Panc1 (cell line): ENCODE data around the gene PDE11A. TPM values are rescaled to one million over a fixed set of nuclear protein-coding genes. Genes with fewer than 3 reads are reported as not detected.

Experiments used
- ATAC-seq: fragments of 200-7000 bp; cut with Tn5 transposase; 2 replicates; pipeline ENCODE4 v1.9.1; 2020; ENCODE audit warnings: mild to moderate bottlenecking, moderate library complexity
- BruUV-seq: library from RNA; stranded (reverse); fragments of 400-500 nt; replicated peaks from 2 replicates; lab custom pipeline; 2021; lab: Mats Ljungman, UMichigan
- CTCF ChIA-PET: fragments of 300-600 bp; sonication (Branson Sonifier 250); formaldehyde crosslinking; loops from one replicate; lab custom pipeline; 2022; ENCODE audit warnings: antibody characterized with exemption; lab: Charles Lee
- POLR2A ChIA-PET: fragments of 300-600 bp; sonication (Branson Sonifier 250); formaldehyde crosslinking; loops from one replicate; lab custom pipeline; 2022; ENCODE audit warnings: antibody characterized with exemption; lab: Charles Lee
- DNase-seq: peaks from one replicate; pipeline ENCODE4 v3.0.0-alpha.2; 2010; ENCODE audit warnings: low read depth, low spot score
- H3K27ac ChIP-seq: 2 replicates; pipeline ENCODE4 v1.5.1; 2011; ENCODE audit warnings: mild to moderate bottlenecking, low read length, inconsistent platforms
- H3K27me3 ChIP-seq: fragments of 200-500 bp; sonication (Bioruptor generic); 2 replicates; pipeline ENCODE4 v1.6.0; 2014; ENCODE audit warnings: low read length, inconsistent platforms; ENCODE audit not compliant: control insufficient read depth, insufficient read depth
- H3K36me3 ChIP-seq: fragments of 200-500 bp; sonication (Bioruptor generic); 2 replicates; pipeline ENCODE4 v1.5.1; 2014; ENCODE audit warnings: inconsistent platforms, mild to moderate bottlenecking, low read length, moderate library complexity; ENCODE audit not compliant: control insufficient read depth, insufficient read depth
- H3K4me1 ChIP-seq: 2 replicates; pipeline ENCODE4 v1.5.1; 2011; ENCODE audit warnings: inconsistent platforms, mild to moderate bottlenecking, low read length, moderate library complexity; ENCODE audit not compliant: control insufficient read depth, insufficient read depth
- H3K4me3 ChIP-seq, 2 experiments: 2 replicates each; pipeline ENCODE4 v1.5.1; 2011 to 2012; ENCODE audit warnings: low read depth in 2 of 2, low read length in 2 of 2, mild to moderate bottlenecking in 2 of 2, inconsistent platforms in 1 of 2, moderate library complexity in 1 of 2
- H3K9me3 ChIP-seq: fragments of 200-500 bp; sonication (Bioruptor generic); 2 replicates; pipeline ENCODE4 v1.5.1; 2014; ENCODE audit warnings: low read depth, mild to moderate bottlenecking, inconsistent platforms, low read length, moderate library complexity; ENCODE audit not compliant: control insufficient read depth, insufficient read depth
- POLR2AphosphoS5 ChIP-seq: IDR thresholded peaks from 2 replicates; pipeline ENCODE4 v1.6.1; 2012; ENCODE audit warnings: mild to moderate bottlenecking, low read depth, low read length, moderate library complexity
- REST ChIP-seq, 2 experiments: IDR thresholded peaks; 2 replicates each; pipeline ENCODE4 v1.6.1; 2011 to 2012; ENCODE audit warnings: low read depth in 2 of 2, control low read depth in 1 of 2, low read length in 1 of 2, mild to moderate bottlenecking in 1 of 2, moderate library complexity in 1 of 2; ENCODE audit not compliant: insufficient read depth in 1 of 2
- SIN3A ChIP-seq: IDR thresholded peaks from 2 replicates; pipeline ENCODE4 v1.6.1; 2012; ENCODE audit warnings: low read depth, mild to moderate bottlenecking, low read length, moderate library complexity, borderline replicate concordance; ENCODE audit not compliant: insufficient read depth
- TCF7L2 ChIP-seq: IDR thresholded peaks from 2 replicates; pipeline ENCODE4 v1.6.1; 2011; ENCODE audit warnings: mild to moderate bottlenecking, low read depth, low read length, inconsistent platforms
- in situ Hi-C: cut with HindIII; loops from 2 replicates; pipeline ENCODE4 v1.10.0; 2016; ENCODE audit warnings: low sequenced_read_pairs, low pct_unique_long_range_greater_than_20kb
- intact Hi-C: fragments of 100-400 bp; cut with micrococcal nuclease; formaldehyde crosslinking; loops from one replicate; pipeline ENCODE4 v1.10.0; 2022; ENCODE audit not compliant: unreplicated experiment
- total RNA-seq: library from RNA; stranded (reverse); gene quantifications from one replicate; pipeline ENCODE4 v1.2.1, GENCODE V29; 2021; ENCODE audit not compliant: unreplicated experiment
- TF ChIP-seq, protein P1 (sequence below): fragments of 450-650 bp; IDR thresholded peaks from 2 replicates; pipeline ENCODE4 v1.5.1; 2017; ENCODE audit warnings: mild to moderate bottlenecking

Gene PDE11A
- total RNA-seq, 1 experiment from 2014 or later, result not detected

GRCh38 chr2:177908824-177909223, 163.8 kb downstream of the PDE11A start:
- no peak for DNase-seq
- no TSS peak for BruUV-seq
- Histone ChIP-seq H3K4me3 (no peak overlapping the region), H3K27me3 (no peaks in the 10 kb centered on the region), H3K9me3 (no peaks in the 10 kb centered on the region), H3K36me3 (no peaks in the 10 kb centered on the region), H3K4me1 (0 out of 2 replicates have a peak, but pooled peaks cover 4% of the 10 kb centered on the region), H3K27ac (no peak overlapping the region)
- TF ChIP-seq REST (IDR thresholded peaks at IDR 0.05; ENCODE audit: insufficient read depth in 1 of 2, low read depth in 2 of 2, low read length in 1 of 2) (no peak), SIN3A (no peak), POLR2AphosphoS5 (no peak), TCF7L2 (no peak)
- TF ChIP-seq, protein P1, sequence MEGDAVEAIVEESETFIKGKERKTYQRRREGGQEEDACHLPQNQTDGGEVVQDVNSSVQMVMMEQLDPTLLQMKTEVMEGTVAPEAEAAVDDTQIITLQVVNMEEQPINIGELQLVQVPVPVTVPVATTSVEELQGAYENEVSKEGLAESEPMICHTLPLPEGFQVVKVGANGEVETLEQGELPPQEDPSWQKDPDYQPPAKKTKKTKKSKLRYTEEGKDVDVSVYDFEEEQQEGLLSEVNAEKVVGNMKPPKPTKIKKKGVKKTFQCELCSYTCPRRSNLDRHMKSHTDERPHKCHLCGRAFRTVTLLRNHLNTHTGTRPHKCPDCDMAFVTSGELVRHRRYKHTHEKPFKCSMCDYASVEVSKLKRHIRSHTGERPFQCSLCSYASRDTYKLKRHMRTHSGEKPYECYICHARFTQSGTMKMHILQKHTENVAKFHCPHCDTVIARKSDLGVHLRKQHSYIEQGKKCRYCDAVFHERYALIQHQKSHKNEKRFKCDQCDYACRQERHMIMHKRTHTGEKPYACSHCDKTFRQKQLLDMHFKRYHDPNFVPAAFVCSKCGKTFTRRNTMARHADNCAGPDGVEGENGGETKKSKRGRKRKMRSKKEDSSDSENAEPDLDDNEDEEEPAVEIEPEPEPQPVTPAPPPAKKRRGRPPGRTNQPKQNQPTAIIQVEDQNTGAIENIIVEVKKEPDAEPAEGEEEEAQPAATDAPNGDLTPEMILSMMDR, result no peak
- no peak for ATAC-seq
- CTCF ChIA-PET, result interaction anchor here (1.0 kb wide), 1 partner anchor 139 kb away, joined by 14 read pairs; no protein-coding TSS in a partner anchor
- POLR2A ChIA-PET, result no interaction called here
- in situ Hi-C loops, result no loop called here
- intact Hi-C loops, result no loop called here

DNA sequence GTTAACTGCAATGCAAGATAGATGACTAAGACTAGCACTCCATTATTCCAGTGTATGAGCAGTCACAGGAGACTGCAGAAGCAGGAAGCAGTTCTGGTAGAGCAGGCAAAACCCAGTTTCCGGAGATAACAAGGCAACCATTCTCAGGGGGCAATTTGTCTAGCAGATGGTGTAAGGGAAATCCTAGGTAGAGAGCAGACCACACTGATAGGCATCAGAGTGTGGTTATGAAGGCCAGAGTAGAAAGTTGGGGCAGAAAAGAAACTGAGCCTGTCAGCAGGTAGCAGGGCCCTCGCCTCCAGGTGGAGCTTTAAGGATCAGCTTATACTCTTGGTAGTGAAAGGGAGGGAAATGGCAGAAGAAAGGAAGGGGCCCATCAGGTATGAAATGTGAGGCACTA, 164.4 kb downstream of the PDE11A start:
- in situ Hi-C loops (no loop called here), intact Hi-C loops (no loop called here)
- ChIA-PET POLR2A (no interaction called here), CTCF (interaction anchor here (1.0 kb wide), 1 partner anchor 138 kb away, joined by 14 read pairs; no protein-coding TSS in a partner anchor)
- BruUV-seq, result no TSS peak
- Histone ChIP-seq H3K4me1 (0 out of 2 replicates have a peak, but pooled peaks cover 4% of the 10 kb centered on the region), H3K9me3 (no peaks in the 10 kb centered on the region), H3K4me3 (no peak overlapping the region), H3K27me3 (no peaks in the 10 kb centered on the region), H3K27ac (no peak overlapping the region), H3K36me3 (no peaks in the 10 kb centered on the region)
- DNase-seq, result no peak
- ATAC-seq, result no peak
- TF ChIP-seq TCF7L2, result no peak
- TF ChIP-seq POLR2AphosphoS5, result no peak
- TF ChIP-seq, protein P1, result no peak
- no peak for TF ChIP-seq REST (IDR thresholded peaks at IDR 0.05; ENCODE audit: insufficient read depth in 1 of 2, low read depth in 2 of 2, low read length in 1 of 2)
- TF ChIP-seq SIN3A, result no peak
